DMS53 treated with DMSO at 0.1 percent for 48 hours (cell line): ENCODE results near the gene IER5L.
A peak's percentile ranks its signal among the peaks of the same experiment; 100 is the strongest.
"Not testable (repeated sequence)": the region's sequence is repeated elsewhere in the genome, so short reads cannot be mapped to it uniquely, and the experiment has no call there.

ENCODE experiments used
- DNase-seq: peaks from one replicate; lab custom pipeline; 2025; ENCODE audit not compliant: unreplicated experiment; lab: John Stamatoyannopoulos, UW

IER5L gene

DNA sequence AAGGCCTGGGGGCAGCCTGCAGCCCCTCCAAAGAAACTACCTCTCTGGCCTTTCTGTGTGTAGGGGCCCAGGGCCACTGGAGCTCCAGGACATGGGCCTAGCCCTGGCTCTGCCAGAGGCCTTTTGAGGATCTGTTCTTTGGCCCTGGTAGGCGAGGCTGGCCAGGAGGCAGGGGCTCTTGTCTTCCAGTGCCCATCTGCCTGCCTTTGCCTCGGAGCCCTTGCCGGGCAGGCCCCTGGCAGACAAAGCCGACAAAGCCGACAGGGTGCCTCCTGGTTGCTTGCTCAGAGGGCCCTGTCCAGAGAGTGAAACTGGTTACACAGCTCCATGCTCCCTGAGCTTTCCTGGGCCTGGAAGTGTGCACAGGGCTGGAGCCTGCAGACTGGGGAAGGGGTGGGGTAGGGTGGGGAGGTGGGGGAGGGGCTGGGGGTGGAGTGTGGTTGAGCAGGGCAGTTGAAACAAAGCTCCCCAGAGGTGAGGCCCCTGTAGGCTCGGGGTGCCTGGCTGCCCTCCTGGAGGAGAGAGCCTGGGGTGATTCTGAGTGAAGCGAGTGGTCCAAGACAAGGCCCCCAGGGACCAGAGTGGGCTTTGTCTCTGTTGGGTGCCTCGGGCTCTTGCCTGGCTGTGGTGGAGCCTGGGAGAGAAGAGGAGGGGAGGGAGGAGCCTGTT is 37.5 kb downstream of the IER5L start:
- DNase-seq, result peak; percentile 6

DNA sequence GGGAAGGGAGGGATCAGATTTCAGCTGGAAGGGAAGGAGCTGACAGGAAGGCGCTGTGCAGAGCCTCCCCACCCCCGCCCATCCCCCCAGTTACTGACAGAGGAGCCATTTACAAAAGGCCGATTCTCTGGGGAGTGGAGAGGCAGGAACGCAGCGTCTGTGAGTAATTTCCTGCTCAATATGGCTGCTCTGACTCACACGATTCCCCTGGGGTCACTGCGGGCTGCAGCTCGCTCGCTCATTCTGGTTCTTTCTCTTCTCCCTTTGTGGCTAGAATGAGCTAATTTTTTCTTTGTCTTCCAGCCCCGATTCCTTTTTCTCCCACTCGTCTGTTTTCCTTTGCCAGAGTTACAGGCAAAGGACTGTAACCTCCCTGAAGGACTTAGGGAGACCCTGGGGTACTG is 38.1 kb downstream of the IER5L start:
- peak; percentile 69 for DNase-seq

DNA sequence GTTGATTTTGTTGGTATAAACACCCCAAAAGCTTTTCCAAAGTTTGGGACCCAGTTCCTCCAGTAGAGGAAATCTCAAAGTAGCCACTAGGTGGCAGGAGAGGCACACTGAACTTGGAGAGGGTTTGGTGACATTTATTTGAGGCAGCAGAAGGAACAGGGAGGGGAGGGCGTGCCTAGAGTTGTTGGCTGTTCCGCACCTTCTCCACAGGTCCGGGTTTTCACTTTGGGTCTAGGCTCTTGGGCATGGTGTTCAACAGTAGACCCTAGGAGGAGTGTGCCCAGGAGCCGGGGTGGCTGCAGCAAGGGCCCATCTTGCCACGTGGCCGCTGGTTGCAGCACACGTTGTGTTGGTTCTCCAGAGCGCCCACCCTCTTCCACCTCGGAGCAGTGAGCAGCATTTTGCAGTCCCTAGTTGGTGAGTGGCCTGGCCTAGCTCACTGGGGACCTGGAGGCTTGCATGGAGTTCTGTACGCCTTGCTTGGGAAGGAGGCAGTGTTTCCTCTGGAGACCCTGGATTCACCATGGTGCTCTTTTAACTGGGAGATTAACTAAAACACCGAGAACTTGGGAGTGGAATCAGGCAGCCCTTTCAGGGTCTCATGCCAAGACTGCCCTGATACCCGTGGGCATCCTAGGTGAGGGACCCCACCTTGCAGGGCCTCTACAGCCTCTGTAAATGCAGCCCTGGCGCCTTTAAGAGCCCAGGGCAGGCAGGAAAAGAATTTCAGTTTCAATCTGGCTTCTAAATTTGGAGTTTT is 38.6 kb downstream of the IER5L start:
- DNase-seq, result peak; percentile 66

DNA sequence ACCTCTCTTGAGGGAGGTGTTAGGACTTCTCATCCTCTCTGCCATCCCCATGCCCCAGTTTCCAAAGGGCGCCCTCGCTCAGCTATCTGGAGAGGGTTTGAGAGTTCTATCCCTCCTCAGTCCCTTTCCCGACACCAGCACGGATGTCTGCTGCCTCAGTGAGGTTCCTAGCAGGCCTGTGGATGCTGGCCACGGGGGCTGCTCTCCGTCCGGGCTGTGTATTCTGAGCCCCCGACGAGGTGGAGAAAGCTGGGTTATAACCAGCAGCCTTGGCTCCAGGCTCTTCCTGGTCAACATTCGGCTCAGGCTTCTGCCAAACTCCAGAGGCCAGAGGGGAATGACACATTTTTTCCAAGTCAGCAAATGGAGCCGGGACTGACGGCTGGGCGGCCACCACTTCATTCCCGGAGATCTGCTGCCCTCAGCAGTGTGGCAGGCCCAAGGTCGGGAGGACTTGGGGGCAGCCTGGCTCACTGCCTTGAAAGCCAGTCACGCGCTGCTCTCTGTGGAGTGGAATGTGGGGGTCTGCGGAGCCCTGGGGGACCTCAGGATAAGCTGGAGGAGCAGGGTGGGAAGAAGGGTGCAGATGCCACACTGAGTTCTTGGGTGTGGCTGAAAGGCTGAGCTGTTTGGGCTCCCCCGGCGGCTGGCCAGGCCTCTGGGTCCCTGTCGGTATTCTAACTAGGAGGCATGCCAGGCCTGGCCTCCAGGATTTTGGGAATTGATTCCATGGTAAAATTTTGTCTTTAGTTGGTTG is 39.4 kb downstream of the IER5L start:
- DNase-seq, result no peak

DNA sequence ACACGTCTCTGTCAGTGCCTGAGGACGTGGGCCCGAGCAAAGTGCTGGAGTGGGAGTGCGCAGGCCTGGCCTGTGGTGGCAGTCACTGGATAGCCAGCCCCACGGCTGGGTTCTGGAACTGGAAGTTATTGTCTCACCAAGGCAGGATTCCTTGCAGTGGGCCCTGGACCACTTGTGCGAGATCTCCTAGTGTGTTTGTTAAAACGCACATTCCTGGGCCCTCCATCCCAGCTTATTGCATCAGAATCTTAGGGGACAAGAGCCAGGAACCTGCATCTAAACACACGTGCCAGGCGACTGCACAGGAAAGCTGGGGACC is 40.0 kb downstream of the IER5L start:
- no peak for DNase-seq

DNA sequence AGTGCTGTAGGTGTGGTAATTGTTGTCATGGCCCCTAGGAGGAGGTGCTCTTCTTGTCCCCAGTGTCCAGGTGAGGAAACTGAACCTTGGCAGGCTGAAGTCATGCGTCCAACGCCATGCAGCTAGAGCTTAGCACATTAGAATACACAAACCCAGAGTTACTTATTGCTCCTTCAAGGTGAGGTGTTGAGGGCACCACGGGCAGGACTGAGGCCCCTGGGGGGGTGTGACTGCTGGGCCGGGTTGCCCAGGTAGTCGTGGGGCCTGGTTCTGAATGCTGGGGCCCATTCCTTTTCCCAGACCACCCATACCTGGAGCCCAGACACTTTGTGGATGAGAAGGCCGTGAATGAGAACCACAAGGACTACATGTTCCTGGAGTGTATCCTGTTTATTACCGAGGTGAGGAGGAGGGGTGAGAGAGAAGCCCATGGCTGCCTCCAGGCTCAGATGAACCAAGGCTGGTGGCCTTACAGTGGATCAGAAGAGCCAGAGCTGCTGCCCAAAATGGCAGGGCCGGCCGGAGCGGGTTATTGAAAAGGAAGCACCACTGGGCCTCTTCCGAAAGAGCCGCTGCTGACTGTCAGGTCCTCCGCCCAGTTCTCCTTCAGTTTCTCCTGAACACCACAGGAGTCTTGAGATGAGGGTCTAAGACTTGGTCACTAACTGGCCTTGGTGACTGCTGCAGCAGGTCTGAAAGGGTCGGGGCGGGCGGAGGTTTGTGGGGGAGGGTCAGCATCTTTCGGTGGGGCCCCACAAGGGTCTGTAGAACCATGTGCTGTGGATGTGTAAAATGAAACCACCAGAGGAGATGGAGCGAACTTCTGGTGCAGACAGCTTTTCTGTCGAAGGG is 40.5 kb downstream of the IER5L start:
- no peak for DNase-seq

DNA sequence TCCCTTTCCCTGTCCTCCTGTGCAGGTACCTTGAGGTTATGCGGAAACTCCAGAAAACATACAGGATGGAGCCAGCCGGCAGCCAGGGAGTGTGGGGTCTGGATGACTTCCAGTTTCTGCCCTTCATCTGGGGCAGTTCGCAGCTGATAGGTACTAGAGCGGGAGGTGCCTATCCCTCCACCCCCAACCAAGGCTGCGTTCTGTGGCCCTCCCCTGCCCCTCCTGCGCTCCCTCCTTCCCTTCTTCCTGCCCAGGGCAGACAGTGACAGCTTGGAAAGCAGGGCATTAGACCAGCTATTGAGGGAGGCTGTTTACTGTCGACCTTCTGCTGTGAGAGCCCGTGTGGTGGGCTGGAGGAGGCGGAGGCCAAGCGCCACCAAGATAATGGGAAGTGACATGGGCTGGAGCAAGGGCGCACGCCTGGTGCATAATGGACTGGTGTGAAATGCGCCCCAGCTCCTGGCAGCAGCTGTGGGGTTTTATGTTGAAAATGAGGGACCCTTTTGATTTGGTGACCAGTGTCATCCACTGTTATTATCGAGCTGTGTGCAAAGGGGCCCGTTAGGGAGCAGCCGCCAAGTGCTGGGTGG is 41.5 kb downstream of the IER5L start:
- no peak for DNase-seq

DNA sequence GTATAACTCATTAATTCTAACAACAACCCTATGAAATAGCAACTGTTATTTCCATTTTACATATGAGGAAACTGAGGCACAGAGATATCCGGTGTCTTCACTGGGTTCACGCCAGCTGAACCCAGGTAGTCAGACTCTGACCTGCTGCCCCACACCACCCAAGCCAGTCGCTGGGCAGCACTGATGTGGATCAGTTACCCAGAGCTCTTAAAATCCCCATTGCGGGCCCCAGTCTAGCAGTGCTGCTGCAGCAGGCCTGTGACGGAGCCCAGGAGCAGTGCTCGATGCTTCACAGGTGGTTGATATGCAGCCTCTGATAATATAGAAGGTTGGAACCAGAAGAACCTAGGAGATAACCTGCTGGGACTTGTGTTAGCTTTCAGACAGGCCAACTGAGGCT is 42.6 kb downstream of the IER5L start:
- DNase-seq, result no peak

DNA sequence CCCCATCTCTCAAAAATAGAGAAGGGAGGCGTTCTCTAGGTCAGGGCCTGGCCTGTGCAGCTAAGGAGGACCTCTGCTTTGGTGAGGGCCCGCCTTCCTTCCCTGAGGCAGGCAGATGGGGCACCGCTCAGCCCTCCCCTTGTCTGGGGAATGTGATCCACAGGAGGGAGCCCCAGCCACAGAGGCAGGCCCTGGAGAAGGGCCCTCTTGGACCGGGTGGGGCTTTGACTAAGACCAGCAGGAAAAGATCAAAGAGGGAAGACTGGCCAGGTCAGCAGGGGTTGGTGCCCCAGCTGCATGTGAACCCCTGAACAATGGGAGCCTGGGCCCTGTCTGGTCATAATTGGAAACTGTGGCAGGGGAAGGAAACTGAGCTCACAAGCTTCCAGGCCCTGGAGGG is 45.0 kb downstream of the IER5L start:
- no peak for DNase-seq

DNA sequence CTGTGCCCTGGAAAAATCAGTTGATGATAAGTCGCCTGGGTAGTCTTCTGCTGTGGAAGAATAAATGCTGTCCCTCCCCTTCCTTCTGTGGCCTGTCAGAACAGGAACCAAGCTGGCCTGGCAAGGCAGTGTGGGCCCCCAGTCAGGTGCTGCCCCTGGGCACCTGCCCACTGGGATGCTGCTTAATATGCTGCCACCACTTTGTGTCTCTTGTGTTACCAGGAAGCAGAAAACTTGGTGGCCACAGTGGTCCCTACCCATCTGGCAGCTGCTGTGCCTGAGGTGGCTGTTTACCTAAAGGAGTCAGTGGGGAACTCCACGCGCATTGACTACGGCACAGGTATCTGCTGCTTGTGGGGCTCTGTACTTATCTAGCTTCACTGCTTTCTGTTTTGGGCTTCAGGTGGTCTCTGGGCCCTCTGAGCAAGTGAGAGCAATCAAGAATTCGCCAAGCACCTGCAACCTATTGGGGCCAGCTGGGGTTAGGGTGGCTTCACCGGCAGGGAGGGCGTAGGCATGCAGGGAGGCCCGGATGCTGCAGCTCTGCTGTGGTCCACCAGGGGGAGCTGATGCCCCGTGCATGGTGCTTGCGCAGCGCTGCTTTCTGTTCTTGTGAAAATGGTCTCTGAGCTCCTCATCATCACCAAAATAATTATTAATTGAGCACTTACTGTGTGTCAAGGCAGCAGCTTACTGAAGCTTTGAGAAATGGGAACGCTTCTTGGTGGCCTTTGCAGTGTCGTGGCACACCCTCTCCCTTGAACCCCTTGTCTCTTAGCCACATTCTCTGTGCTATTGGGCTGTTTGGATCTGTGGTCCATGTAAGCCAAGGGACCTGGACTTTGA is 46.5 kb downstream of the IER5L start:
- peak; percentile 50 for DNase-seq

DNA sequence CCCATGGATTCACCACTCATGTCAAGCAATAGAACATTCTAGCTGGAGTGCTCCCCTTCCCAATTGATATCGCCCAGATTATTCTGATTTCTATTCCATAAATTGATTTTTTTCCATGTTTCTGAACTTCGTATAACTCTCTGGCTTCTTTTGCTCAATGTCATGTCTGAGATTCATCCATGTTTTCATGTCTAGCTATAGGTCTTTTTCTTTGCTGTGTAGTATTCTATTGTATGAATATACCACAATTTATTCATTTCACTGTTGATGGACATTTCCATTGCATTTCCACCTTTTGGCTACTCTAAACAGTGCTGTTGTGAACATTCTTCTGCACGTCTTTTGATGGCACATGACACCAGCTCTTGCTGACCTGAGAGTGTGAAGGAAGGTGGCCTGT is 47.3 kb downstream of the IER5L start:
- DNase-seq, result no peak

DNA sequence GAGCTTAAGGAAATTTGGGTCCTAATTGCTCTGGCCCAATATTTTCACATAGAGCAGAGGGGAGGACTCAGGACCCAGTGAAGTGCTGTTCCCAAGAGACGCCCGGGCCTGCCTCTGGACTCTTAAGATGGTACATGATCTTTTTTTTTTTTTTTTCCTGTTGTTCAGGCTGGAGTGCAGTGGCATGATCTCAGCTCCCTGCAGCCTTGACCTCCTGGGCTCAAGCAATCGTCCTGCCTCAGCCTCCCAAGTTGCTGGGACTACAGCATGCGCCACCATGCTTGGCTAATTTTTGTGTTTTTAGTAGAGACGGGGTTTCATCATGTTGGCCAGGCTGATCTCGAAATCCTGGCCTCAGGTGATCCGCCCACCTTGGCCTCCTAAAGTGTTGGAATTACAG is 47.8 kb downstream of the IER5L start:
- not testable (repeated sequence) for DNase-seq

DNA sequence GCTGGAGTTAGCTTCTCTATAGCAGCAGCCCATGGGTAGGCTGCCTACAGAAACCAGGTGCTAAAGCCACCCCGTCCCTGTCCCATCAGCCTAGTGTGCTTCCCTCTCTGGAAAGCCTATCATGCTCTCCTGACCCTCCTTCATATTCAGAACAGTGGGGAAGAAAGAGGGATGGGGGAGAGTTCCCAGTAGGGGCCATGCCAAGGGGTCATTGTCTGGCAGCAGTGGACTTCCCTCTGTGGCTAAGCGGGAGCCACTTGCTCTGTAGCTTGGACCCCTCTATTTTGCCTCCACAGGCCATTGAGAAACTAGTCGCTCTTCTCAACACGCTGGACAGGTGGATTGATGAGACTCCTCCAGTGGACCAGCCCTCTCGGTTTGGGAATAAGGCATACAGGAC is 49.4 kb downstream of the IER5L start:
- DNase-seq, result no peak

DNA sequence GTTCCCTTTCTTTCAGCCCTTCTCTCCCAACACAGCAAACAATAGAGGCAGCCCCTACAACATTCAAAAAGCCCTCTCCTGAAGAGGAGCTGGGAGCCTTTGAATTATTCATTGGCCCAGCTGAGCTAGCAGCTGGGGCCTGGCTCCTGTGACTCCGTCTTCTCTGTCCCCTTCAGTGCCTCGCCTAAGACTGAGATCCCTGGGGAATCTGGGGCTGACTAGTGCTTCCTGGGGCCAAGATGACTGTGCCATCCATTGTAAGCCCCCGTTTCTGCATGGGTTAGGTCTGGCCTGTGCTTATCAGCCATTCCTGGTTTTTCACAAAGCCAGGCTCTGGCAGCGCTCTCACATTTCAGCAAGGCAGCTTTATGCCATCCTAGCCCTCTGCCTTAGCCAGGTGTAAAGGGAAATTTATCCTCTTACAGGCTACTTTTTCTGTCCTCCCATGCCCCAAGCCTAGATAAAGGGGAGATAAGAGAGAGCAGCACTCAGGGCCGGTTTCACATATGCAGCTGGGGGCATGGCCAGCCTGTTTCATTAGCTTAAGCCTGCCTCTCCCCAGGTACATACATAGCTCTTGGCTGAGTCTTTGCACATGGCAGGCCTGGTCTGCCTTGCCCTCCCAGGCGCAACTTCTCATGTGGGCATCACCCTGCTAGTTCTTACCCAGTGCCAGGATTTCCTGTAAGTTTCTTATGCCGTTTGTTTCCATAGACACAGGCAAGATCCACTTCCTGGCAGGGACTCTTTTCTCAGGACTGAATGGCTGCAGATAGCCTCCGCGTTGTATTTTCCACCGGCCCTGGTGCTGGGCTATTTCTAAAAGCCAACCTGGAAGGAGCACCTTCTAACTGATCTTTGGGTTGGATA is 51.1 kb downstream of the IER5L start:
- DNase-seq, result no peak
